Stimulated activated CD4-positive, alpha-beta T cell treated with anti-CD3 and anti-CD28 coated beads, TNF-alpha, amount 100 ng/mL, for 4 hours (primary cell): ENCODE data around the gene GSTT4.
"Not testable (repeated sequence)": the region's sequence is repeated elsewhere in the genome, so short reads cannot be mapped to it uniquely, and the experiment has no call there.

ENCODE experiments used
- DNase-seq, 3 experiments: peaks; one replicate each; pipeline ENCODE4 v3.0.0-alpha.2; 2020; ENCODE audit warnings: low read depth in 3 of 3

The GSTT4 gene

DNA sequence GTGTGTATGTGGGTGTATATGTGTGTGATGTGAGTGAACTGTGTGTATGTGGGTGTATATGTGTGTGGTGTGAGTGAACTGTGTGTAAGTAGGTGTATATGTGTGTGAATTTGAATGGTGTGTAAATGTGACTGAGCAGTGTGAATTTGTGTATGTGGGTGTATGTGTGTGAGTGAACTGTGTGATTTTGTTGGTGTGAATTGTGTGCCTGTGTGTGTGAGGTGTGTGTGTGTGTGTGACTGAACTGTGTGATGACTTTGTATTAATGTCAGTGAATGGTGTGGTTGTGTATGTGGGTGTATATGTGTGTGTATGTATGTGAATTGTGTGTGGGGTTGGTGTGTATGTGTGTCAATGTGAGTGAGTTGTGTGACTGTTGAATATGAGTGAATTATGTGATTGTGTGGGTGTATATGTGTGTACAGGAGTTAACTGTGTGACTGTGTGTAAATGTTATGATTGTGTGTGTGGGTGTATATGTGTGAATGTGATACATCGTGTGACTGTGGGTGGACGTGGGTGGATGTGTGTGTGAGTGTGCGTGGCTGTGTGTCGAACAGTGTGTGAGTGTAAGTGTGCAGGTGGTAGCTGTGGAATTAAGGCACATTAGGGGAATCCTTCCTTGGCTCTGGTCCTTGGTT lies 18.6 kb downstream of the GSTT4 start:
- DNase-seq = not testable (repeated sequence)

DNA sequence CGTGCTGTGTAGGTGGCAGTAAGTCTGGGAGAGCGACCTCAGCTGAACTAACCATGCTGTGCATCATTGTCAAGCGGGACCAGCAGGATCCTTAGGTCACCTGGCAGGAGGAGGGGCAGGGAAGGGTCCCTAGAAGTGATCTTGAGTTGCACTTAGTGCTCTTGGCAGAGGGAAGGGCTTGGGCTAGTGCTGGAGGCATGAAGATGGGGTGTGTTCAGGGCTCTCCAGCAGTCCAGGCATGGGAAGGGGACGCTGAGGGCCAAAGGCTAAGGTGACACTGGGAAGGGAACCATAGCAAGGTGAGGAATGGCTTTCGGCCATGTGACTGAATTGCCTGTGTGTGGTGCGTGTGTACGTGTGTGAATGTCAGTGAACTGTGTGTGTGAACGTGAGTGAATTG lies 19.2 kb downstream of the GSTT4 start:
- not testable (repeated sequence) for DNase-seq

DNA sequence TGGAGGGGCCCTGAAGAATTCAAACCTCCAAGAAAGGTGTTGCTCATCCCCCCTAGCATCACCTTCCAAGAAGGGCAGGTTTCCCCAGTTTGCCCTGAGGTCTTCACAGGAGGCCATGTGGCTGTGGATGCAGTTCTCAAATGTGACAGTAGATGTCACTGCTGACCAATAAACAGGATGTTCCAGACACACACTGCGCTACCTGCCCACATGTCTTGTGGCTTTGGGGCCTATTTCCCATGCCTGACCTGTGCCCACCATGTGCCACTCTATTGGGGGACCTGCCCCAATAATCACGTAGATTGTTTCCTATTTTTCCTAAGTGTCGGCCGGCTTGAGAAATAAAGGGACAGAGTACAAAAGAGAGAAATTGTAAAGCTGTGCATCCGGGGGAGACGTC lies 20.8 kb downstream of the GSTT4 start:
- peak in 1 of 3 experiments; percentile 60 for DNase-seq

DNA sequence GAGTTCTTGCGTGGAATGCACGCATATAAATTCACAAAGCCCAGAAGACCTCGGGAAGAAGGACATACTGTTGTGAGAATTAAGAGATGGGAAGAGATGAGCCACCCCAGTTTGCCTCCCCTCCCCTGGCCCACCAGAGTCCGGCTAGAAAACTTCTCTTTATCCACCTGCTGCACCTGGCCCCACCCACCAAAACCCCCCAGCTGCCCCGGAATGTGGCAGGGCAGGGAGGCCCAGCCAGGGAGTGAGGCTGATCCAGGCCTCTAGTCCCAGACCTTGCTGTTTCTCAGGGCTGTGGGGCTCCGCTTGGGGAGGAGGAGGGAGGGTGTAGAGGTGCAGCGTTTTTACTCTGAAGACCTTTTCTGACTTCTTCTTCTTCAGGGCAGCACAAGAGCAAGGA lies 24.7 kb downstream of the GSTT4 start:
- DNase-seq = not testable (repeated sequence)

DNA sequence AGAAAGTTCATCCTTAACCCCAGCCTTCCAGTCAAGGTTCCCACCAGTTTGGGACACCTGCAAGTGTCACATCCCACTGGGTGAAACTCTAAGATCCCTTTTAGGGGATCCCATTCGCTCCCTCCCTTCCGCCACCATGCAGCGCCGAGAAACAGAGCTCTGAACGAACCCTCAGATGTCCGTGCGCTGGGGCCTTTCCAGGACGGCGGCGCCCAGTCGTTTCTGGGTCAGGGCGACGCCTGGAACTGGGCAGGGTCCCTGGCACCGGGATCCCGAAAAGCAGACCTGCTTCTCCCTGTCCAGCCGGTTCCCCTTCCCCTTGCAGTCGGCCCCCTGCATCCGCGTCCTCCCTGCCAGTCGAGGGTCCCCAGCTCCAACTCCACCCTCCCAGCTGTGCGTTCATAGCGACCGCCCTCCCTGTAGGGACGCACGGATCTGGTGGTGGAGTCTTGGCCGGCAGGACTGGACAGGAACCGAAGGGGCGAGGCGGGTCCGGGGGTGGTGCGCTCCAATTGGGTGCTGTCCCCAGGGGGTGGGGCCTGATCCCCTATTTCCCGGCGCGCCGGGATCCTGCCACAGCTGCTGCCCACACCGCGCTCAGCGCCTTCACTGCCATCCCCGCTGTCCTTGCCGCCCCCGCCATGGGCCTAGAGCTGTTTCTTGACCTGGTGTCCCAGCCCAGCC lies 25.6 kb downstream of the GSTT4 start, which contains the start of gene GSTT2:
Gene GSTT2, plus strand, starts transcription at position 578 of the 684 bp plus-strand sequence.
- not testable (repeated sequence) for DNase-seq

DNA sequence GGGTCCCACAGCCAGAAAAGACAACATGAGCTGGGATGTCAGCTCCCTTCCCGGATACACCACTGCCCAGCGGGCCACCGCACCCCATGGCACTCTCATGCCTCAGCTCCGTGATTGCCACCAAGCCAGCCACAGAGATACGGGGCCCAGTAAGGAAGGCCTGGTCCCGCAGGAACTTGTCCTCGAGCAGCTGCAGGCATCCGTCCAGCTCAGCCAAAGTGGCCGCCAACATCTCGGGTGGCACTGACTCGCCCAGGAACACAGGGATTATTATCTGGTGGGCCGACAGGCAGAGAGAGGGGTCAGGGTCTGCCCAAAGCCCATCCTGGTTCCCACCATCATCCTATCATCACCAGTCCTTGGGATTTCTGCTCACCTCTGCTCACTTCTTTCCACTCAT lies 27.9 kb downstream of the GSTT4 start:
- DNase-seq = not testable (repeated sequence)

DNA sequence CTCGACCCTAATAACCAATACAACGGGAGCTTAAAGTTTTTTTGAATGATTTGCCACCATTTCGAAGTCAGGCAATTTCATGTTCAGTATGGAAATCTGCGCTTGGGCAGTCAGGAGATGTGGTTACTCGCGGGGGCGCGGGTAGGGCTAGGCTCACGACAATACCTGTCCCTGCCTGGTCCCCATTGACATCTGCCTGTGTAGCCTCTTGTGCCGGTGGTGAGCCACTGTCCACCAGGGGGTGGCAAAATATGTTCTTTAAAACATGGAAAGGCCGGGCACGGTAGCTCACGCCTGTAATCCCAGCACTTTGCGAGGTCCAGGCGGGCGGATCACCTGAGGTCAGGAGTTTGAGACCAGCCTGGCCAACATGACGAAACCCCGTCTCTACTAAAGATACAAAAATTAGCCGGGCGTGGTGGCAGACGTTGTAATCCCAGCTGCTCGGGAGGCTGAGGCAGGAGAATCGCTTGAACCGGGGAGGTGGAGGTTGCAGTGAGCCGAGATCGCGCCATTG lies 30.4 kb downstream of the GSTT4 start:
- DNase-seq = not testable (repeated sequence)

DNA sequence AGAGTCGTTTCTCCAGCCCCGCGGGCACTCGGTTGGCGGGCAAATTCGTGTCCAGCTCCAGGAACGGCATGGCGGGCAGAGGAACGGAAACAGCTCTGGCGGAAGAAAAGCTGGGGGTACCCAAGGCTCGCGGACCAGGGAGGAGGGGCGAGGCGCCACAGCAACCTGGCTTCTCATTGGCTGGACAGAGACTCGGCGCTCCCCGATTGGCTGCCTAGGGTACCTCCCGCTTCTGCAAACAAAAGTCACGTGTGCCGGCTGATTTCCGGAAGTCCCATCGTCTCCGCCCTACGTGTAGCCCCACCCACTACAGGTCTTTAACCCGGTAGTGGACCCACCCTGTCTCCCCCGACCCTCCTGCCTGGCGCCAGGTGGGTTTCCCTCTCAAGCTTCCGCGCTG lies 30.9 kb downstream of the GSTT4 start, which contains the start of gene DDT:
Gene DDT, minus strand, starts transcription at position 97 of the 400 bp plus-strand sequence. Its CDS starts 27 bp downstream, at position 70.
- DNase-seq = not testable (repeated sequence)

DNA sequence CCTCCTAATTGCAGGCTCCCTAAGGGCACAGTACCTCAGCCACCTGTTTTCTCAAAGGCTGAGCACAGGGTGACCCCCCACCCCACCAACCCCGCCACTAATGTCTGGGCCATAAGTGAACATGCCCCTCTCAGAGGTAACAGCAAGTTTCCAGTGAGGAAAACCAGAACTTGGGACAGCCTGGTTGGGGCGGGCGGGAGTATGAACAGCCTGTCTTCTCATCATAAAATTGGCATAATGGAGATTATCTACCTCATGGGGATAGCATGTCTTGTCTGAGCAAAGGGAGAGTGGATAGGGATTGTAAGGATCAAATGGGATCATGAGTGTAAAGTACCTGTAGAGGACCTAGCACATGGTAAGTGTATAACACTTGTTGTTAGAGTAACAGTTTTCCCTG lies 33.3 kb downstream of the GSTT4 start:
- DNase-seq = not testable (repeated sequence)

DNA sequence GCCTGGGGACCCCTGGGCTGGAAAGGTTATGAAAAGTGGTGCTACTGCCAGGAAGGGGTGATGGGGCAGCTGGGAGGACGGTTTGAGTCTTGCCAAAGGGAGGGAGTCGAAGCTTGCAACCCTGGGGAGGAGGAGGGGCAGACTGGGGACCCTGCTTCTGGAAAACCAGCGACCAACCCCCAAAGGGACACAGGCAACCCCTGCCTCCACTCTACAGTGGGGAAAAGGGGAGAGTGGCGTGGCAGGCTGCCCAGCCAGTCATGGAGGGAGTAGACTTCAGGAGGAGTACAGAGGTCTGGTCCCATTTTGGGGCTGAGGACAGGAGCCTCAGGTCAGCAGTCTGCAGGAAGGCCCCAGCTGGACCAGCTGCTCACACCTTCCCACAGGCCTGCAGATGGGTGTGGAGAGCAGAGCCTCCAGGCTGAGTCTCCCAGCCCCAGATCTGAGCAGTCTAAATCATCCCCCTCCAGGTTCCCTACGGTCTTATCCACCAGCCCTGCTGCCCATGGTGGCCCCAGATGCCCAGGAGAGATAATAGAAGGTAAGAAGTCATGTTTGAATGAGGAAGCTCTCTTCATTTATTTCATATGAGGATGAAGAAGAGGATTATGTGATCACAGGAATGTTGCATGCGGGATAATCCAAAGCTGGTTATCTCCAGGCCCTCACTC lies 34.3 kb downstream of the GSTT4 start:
- DNase-seq = no peak

DNA sequence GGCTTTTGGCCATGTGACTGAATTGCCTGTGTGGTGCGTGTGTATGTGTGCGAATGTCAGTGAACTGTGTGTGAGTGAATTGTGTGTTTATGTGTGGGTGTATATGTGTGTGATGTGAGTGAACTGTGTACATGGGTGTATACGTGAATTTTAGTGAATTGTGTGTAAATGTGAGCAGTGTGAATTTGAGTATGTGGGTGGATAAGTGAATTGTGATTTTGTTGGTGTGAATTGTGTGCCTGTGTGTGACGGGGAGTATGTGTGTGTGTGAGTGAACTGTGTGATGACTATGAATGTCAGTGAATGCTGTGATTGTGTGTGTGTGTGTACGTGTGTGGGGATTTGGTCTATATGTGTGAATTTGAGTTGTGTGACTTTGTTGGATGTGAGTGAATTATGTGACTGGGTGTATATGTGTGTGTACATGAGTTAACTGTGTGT lies 35.0 kb downstream of the GSTT4 start:
- DNase-seq = no peak

DNA sequence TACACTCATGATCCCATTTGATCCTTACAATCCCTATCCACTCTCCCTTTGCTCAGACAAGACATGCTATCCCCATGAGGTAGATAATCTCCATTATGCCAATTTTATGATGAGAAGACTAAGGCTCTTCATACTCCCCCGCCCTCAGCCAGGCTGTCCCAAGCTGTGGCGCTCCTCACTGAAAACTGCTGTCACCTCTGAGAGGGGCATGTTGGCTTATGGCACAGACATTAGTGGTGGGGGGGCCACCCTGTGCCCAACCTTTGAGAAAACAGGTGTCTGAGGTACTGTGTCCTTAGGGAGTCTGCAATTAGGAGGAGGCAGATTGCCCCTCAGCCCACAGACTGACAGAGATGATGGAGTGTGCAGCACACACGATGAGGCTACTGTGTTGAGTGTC lies 36.2 kb downstream of the GSTT4 start:
- DNase-seq = no peak

DNA sequence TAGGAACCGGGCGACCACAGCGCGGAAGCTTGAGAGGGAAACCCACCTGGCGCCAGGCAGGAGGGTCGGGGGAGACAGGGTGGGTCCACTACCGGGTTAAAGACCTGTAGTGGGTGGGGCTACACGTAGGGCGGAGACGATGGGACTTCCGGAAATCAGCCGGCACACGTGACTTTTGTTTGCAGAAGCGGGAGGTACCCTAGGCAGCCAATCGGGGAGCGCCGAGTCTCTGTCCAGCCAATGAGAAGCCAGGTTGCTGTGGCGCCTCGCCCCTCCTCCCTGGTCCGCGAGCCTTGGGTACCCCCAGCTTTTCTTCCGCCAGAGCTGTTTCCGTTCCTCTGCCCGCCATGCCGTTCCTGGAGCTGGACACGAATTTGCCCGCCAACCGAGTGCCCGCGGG lies 38.7 kb downstream of the GSTT4 start, which contains the start of gene DDTL:
Gene DDTL, plus strand, starts transcription at position 321 of the 400 bp plus-strand sequence. Its CDS starts 27 bp downstream, at position 348.
- DNase-seq = not testable (repeated sequence)

DNA sequence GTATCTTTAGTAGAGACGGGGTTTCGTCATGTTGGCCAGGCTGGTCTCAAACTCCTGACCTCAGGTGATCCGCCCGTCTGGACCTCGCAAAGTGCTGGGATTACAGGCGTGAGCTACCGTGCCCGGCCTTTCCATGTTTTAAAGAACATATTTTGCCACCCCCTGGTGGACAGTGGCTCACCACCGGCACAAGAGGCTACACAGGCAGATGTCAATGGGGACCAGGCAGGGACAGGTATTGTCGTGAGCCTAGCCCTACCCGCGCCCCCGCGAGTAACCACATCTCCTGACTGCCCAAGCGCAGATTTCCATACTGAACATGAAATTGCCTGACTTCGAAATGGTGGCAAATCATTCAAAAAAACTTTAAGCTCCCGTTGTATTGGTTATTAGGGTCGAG lies 39.2 kb downstream of the GSTT4 start:
- DNase-seq = not testable (repeated sequence)

DNA sequence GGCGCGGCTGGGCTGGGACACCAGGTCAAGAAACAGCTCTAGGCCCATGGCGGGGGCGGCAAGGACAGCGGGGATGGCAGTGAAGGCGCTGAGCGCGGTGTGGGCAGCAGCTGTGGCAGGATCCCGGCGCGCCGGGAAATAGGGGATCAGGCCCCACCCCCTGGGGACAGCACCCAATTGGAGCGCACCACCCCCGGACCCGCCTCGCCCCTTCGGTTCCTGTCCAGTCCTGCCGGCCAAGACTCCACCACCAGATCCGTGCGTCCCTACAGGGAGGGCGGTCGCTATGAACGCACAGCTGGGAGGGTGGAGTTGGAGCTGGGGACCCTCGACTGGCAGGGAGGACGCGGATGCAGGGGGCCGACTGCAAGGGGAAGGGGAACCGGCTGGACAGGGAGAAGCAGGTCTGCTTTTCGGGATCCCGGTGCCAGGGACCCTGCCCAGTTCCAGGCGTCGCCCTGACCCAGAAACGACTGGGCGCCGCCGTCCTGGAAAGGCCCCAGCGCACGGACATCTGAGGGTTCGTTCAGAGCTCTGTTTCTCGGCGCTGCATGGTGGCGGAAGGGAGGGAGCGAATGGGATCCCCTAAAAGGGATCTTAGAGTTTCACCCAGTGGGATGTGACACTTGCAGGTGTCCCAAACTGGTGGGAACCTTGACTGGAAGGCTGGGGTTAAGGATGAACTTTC lies 44.0 kb downstream of the GSTT4 start, which contains the start of gene GSTT2B:
Gene GSTT2B, minus strand, starts transcription at position 112 of the 688 bp plus-strand sequence. Its CDS starts 64 bp downstream, at position 48.
- DNase-seq = not testable (repeated sequence)

DNA sequence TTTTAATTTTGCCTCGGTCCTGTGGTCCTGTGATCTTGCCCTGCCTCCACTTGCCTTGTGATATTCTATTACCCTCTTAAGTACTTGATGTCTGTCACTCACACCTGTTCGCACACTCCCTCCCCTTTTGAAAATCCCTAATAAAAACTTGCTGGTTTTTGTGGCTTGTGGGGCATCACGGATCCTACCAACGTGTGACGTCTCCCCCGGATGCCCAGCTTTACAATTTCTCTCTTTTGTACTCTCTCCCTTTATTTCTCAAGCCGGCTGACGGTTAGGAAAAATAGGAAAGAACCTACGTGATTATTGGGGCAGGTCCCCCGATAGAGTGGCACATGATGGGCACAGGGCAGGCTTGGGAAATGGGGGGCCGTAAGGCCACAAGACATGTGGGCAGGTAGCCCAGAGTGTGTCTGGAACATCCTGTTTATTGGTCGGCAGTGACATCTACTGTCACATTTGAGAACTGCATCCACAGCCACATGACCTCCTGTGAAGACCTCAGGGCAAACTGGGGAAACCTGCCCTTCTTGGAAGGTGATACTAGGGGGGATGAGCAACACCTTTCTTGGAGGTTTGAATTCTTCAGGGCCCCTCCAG lies 48.9 kb downstream of the GSTT4 start:
- DNase-seq = peak; percentile 60 to 67 (median 67)

DNA sequence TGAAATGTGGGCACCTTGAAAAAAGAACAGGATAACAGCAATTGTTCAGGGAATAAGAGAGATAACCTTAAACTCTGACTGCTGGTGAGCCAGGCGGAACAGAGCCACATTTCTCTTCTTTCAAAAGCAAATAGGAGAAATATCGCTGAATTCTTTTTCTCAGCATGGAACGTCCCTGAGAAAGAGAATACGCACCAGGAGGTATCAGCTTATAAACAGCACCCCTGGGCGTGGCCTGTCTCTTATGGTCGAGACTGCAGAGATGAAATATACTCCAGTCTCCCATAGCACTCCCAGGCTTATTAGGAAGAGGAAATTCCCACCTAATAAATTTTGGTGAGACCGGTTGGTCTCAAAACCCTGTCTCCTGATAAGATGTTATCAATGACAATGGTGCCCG lies 49.4 kb downstream of the GSTT4 start:
- not testable (repeated sequence) for DNase-seq

DNA sequence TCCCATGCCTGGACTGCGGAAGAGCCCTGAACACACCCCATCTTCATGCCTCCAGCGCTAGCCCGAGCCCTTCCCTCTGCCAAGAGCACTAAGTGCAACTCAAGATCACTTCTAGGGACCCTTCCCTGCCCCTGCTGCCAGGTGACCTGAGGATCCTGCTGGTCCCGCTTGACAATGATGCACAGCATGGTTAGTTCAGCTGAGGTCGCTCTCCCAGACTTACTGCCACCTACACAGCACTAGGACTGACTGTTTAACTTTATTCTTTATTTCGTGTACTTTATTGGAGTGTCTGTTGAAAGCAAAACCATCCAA lies 50.3 kb downstream of the GSTT4 start:
- not testable (repeated sequence) for DNase-seq

DNA sequence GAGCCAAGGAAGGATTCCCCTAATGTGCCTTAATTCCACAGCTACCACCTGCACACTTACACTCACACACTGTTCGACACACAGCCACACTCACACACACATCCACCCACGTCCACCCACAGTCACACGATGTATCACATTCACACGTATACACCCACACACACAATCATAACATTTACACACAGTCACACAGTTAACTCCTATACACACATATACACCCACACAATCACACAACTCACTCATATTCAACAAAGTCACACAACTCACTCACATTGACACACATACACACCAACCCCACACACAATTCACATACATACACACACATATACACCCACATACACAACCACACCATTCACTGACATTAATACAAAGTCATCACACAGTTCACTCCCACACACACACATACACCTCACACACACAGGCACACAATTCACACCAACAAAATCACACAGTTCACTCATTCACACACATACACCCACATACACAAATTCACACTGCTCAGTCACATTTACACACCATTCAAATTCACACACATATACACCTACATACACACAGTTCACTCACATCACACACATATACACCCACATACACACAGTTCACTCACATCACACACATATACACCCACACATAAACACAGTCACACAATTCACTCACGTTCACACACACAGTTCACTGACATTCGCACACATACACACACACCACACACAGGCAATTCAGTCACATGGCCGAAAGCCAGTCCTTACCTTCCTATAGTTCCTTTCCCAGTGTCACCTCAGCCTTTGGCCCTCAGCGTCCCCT lies 50.9 kb downstream of the GSTT4 start:
- DNase-seq = not testable (repeated sequence)

DNA sequence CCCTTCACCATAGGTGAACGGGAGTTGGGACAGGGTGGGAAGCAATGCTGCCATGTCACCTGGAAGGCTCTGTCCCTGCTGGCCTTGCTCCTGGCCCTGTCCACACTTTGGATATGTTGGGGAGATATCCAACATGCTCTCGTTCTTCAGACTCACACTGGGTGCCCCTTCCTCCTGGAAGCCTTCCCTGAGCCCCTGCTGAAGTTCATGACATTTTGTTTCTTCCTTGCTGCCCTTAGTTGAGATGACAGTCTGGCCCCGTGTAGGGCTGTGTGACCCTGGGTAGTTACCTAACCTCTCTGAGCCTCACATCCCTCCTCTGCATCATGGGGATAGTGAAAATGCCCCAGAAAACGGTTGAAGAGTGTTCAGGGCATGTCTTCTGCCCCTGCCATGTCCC lies 51.8 kb downstream of the GSTT4 start:
- not testable (repeated sequence) for DNase-seq
